ENCODE results near the gene NMT2. TPM values are rescaled to one million over a fixed set of nuclear protein-coding genes. Genes with fewer than 3 reads are reported as not detected.

Gene NMT2
- total RNA-seq, 1 donor from 2014 or later = 12.4 TPM

DNA sequence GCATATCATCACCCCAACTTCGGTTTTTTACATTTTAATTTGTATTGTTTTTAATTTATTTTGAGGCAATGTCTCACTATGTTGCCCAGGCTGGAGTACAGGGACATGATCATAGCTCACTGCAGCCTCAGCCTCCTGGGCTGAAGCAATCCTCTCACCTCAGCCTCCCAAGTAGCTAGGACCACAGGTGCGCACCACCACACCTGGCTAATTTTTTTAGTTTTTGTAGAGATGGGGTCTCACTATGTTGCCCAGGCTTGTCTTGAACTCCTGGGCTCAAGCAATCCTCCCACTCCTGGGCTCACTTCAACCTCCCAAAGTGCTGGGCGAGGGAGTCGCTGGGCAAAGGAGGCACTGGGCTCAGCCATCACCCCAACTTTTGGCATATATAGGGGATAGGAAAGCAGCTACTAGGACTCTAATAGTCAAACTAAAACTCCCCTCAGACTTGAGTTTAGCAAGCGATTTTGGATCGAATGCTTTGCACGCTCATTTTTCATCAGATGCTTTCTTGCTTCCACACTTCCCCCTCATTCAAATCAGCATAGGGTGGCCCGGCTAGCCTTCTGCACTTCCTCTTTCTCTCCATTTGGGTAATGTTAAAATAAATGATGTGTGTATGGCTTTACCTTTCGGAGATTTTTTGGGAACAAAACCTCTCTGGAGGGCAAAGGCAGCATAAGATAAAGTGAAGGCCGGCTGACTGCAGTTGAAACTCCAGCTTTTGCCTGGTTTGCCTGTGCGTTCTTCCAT, 20.8 kb upstream of the NMT2 start:
- DNase-seq = no peak
- TF ChIP-seq, protein P1, sequence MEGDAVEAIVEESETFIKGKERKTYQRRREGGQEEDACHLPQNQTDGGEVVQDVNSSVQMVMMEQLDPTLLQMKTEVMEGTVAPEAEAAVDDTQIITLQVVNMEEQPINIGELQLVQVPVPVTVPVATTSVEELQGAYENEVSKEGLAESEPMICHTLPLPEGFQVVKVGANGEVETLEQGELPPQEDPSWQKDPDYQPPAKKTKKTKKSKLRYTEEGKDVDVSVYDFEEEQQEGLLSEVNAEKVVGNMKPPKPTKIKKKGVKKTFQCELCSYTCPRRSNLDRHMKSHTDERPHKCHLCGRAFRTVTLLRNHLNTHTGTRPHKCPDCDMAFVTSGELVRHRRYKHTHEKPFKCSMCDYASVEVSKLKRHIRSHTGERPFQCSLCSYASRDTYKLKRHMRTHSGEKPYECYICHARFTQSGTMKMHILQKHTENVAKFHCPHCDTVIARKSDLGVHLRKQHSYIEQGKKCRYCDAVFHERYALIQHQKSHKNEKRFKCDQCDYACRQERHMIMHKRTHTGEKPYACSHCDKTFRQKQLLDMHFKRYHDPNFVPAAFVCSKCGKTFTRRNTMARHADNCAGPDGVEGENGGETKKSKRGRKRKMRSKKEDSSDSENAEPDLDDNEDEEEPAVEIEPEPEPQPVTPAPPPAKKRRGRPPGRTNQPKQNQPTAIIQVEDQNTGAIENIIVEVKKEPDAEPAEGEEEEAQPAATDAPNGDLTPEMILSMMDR (IDR thresholded peaks at IDR 0.05; ENCODE audit: borderline replicate concordance) = no peak
- Histone ChIP-seq H3K9me3 (replicated peaks) (no peaks in the 10 kb centered on the region), H3K4me3 (no peak overlapping the region), H3K4me1 (no peaks in the 10 kb centered on the region), H3K27me3 (ENCODE audit: low read depth) (no peaks in the 10 kb centered on the region), H3K27ac (replicated peaks) (peak overlapping the region; percentile 40), H3K36me3 (no peaks in the 10 kb centered on the region)
- intact Hi-C loops (cut with micrococcal nuclease) = no loop called here

DNA sequence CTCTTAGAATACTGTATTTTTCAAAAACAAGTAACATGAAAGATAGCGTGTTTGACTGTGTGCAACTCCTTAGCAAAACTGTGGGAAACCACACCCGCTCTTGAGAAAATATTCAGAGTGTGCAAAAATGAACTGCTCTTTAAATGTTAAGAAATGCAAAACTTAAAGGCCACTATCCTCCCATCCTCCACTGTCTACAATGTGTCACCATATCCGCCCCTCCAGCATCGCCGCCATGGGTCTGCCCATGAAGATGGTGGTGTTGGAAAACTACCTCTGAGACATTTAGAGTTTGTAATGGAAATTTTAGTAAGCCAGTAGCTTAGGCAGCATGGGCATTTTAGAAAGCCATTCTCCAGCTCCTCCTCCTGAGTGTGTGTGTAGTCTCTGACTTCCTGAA, 20.1 kb upstream of the NMT2 start:
- H3K4me3 ChIP-seq = no peak overlapping the region
- H3K27me3 ChIP-seq (ENCODE audit: low read depth) = no peaks in the 10 kb centered on the region
- no peaks in the 10 kb centered on the region for H3K4me1 ChIP-seq
- no peaks in the 10 kb centered on the region for H3K9me3 ChIP-seq (replicated peaks)
- intact Hi-C loops (cut with micrococcal nuclease) = no loop called here
- TF ChIP-seq, protein P1 (IDR thresholded peaks at IDR 0.05; ENCODE audit: borderline replicate concordance) = no peak
- no peak overlapping the region for H3K27ac ChIP-seq (replicated peaks)
- no peak for DNase-seq
- no peaks in the 10 kb centered on the region for H3K36me3 ChIP-seq

DNA sequence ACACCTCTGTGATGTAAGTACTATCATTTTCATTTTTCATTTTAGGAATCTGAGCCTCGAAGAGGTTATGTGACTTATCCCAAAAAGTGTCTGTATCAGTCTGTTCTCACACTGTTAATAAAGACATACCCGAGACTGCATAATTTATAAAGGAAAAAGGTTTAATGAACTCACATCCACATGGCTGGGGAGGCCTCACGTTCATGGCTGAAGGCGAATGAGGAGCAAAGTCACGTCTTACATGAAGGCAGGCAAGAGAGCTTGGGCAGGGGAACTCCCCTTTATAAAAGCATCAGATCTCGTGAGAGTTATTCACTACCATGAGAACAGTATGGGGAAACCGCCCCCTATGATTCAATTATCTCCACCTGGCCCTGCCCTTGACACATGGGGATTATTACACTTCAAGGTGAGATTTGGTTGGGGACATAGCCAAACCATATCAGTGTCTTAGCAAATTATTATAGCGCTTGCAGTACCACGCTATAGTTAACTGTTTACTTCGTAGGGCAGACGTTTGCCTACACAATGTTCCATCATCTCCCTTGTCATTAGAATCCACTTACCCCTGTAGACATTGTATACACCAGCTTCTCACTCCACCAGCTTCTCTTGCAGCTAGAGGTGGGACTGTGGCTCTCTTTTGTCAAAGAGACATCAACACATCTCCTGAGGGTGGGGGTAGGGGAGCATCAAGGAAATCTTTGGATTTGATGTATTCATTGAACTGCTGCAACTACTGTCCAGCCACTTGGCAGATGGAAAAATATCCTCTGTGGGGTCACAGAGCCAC, 15.4 kb upstream of the NMT2 start:
- Histone ChIP-seq H3K27me3 (ENCODE audit: low read depth) (no peaks in the 10 kb centered on the region), H3K4me1 (no peaks in the 10 kb centered on the region), H3K9me3 (replicated peaks) (no peaks in the 10 kb centered on the region), H3K4me3 (no peak overlapping the region), H3K36me3 (no peaks in the 10 kb centered on the region), H3K27ac (replicated peaks) (no peak overlapping the region)
- no peak for DNase-seq
- intact Hi-C loops (cut with micrococcal nuclease) = no loop called here
- TF ChIP-seq, protein P1 (IDR thresholded peaks at IDR 0.05; ENCODE audit: borderline replicate concordance) = no peak

DNA sequence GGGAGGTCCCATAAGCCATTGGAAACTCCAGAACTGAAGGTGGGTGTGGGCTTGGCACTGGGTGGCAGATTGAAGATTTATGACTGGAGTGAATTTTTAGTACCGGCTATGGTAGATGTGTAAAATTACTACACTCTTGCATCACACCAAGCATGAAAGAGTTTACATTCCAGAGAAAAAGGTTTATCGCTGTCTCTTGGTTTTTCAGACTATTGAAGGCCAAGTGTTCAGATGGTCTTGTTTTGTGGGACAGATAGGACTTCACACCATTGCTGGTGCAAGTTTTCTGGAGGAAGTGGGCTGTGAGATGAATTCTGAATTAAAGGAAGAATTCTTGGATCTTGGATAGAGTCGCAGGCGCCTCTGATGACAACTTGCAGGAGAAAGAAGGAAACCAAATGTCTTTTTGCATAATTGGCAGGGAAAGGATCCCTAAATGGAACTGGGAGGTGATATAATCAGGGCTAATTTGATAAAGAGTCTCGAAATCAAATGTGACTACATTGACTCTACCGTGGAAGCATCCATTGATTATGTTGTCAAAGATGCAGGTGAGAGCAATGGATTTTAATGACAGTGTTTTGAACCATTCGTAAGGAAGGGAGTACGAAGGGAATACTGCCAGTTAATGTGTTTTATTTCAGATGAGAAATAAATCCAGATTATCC, 14.2 kb upstream of the NMT2 start:
- Histone ChIP-seq H3K4me3 (no peak overlapping the region), H3K4me1 (no peaks in the 10 kb centered on the region), H3K9me3 (replicated peaks) (no peaks in the 10 kb centered on the region), H3K27me3 (ENCODE audit: low read depth) (no peaks in the 10 kb centered on the region), H3K27ac (replicated peaks) (peak overlapping the region; percentile 14), H3K36me3 (no peaks in the 10 kb centered on the region)
- intact Hi-C loops (cut with micrococcal nuclease) = no loop called here
- TF ChIP-seq, protein P1 (IDR thresholded peaks at IDR 0.05; ENCODE audit: borderline replicate concordance) = no peak
- no peak for DNase-seq

DNA sequence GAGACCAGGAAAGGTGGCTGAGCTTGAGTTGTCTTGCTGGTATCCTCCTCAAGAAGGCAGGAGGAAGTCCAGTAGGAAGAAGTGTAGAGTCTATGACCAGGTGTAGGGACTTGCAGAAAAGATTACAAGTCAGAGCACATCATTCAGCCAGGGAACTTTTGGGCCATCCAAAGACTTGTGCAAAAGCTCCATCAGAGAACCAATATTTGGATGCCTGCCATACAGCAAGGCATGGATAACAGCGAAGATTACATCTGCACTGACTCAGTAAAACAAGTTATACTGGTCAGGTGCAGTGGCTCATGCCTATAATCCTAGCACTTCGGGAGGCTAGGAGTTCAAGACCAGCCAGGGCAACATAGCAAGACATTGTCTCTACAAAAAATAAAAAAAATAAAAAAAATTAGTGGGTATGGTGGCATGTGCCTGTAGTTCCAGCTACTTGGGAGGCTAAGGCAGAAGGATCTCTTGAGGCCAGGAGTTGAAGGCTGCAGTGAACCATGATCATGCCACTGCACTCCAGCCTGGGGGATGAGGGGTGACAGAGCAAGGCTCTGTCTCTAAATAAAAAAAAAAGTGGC, 13.2 kb upstream of the NMT2 start:
- H3K4me1 ChIP-seq = no peaks in the 10 kb centered on the region
- no peaks in the 10 kb centered on the region for H3K9me3 ChIP-seq (replicated peaks)
- H3K27ac ChIP-seq (replicated peaks) = no peak overlapping the region
- TF ChIP-seq, protein P1 (IDR thresholded peaks at IDR 0.05; ENCODE audit: borderline replicate concordance) = no peak
- DNase-seq = no peak
- H3K36me3 ChIP-seq = no peaks in the 10 kb centered on the region
- no peaks in the 10 kb centered on the region for H3K27me3 ChIP-seq (ENCODE audit: low read depth)
- intact Hi-C loops (cut with micrococcal nuclease) = no loop called here
- H3K4me3 ChIP-seq = no peak overlapping the region

Data from left ventricle myocardium inferior (tissue), 1 donor.